ENCODE data around the gene APOBEC3B.

DNA sequence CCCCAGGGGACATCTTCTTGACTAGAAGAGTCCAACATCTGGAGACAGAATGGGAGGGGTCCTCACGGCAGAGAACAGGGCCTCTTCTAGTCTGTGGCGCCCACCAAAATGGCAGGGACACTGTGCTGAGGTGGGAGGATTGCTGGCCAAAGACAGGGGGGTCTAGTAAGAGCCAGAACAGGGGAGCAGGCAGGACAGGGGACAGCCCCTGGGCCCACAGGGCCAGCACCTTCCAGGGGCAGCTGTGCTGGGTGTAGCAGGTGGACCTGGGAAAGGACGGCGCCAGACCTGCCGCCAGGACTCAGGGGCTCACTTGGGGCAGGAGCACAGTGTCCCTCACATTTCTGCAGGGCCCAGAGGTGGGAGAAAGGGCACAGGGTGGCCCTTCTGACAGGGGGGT is 25.6 kb upstream of the APOBEC3B start:
- TF ChIP-seq, protein P1, sequence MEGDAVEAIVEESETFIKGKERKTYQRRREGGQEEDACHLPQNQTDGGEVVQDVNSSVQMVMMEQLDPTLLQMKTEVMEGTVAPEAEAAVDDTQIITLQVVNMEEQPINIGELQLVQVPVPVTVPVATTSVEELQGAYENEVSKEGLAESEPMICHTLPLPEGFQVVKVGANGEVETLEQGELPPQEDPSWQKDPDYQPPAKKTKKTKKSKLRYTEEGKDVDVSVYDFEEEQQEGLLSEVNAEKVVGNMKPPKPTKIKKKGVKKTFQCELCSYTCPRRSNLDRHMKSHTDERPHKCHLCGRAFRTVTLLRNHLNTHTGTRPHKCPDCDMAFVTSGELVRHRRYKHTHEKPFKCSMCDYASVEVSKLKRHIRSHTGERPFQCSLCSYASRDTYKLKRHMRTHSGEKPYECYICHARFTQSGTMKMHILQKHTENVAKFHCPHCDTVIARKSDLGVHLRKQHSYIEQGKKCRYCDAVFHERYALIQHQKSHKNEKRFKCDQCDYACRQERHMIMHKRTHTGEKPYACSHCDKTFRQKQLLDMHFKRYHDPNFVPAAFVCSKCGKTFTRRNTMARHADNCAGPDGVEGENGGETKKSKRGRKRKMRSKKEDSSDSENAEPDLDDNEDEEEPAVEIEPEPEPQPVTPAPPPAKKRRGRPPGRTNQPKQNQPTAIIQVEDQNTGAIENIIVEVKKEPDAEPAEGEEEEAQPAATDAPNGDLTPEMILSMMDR (IDR thresholded peaks at IDR 0.05; ENCODE audit: extremely low read depth in 1 of 2, insufficient read depth in 1 of 2, low read depth in 1 of 2, low read length in 2 of 2) = no peak
- TF ChIP-seq, protein P2, sequence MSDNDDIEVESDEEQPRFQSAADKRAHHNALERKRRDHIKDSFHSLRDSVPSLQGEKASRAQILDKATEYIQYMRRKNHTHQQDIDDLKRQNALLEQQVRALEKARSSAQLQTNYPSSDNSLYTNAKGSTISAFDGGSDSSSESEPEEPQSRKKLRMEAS (IDR thresholded peaks at IDR 0.05; ENCODE audit: insufficient read depth, insufficient read length) = no peak
- no peak for TF ChIP-seq POLR2AphosphoS5 (IDR thresholded peaks at IDR 0.05; ENCODE audit: insufficient read depth, low read depth, low read length)
- TF ChIP-seq MYC (IDR thresholded peaks at IDR 0.05; ENCODE audit: low read depth, low read length) = no peak
- TF ChIP-seq POLR2A (IDR thresholded peaks at IDR 0.05; ENCODE audit: low read depth, low read length) = no peak
- no peak for TF ChIP-seq EZH2 (IDR thresholded peaks at IDR 0.05; ENCODE audit: borderline replicate concordance, low read depth, low read length, severe bottlenecking)
